Transverse colon (tissue), 4 donors: ENCODE measurements around the gene LRPPRC. TPM values are rescaled to one million over a fixed set of nuclear protein-coding genes. Genes with fewer than 3 reads are reported as not detected.

Experiments used
- DNase-seq: peaks from one replicate; pipeline ENCODE4 v3.0.0-alpha.2; 2019
- H3K27ac ChIP-seq, 4 donors: fragments of 200-600 bp; sonication (generic); 2 replicates each; pipeline ENCODE4 v1.5.1; 2016 to 2018; ENCODE audit warnings: inconsistent platforms in 4 of 4
- H3K27me3 ChIP-seq: fragments of 200-600 bp; sonication (generic); 2 replicates; pipeline ENCODE4 v1.5.1; 2017; ENCODE audit warnings: inconsistent platforms
- H3K36me3 ChIP-seq, 4 donors: fragments of 200-600 bp; sonication (generic); 2 replicates each; pipeline ENCODE4 v1.5.1; 2017 to 2019; ENCODE audit warnings: inconsistent platforms in 4 of 4
- H3K4me1 ChIP-seq, 4 donors: fragments of 200-600 bp; sonication (generic); 2 replicates each; pipeline ENCODE4 v1.5.1; 2017 to 2020; ENCODE audit warnings: inconsistent platforms in 4 of 4
- H3K4me3 ChIP-seq, 4 donors: fragments of 200-600 bp; sonication (generic); 1 replicate in 1 of 4; 2 replicates in 3 of 4; pipeline versions ENCODE4 v1.5.1 to v1.6.1; 2017 to 2019; ENCODE audit warnings: inconsistent platforms in 4 of 4
- H3K9me3 ChIP-seq, 2 donors: fragments of 200-600 bp; sonication (generic); 2 replicates each; pipeline ENCODE4 v1.5.1; 2017 to 2019; ENCODE audit warnings: inconsistent platforms in 2 of 2
- EP300 ChIP-seq: sonication (generic); formaldehyde crosslinking; IDR thresholded peaks from one replicate; pipeline ENCODE4 v1.6.1; 2017; ENCODE audit warnings: antibody characterized with exemption, low read depth
- POLR2A ChIP-seq: fragments of 450-650 bp; IDR thresholded peaks from one replicate; pipeline ENCODE4 v1.6.1; 2016; ENCODE audit warnings: antibody characterized with exemption, mild to moderate bottlenecking, moderate library complexity
- POLR2AphosphoS5 ChIP-seq, 3 donors: sonication (generic); formaldehyde crosslinking; IDR thresholded peaks; one replicate each; pipeline ENCODE4 v1.6.1; 2016; ENCODE audit warnings: antibody characterized with exemption in 3 of 3
- WGBS, 2 donors: methylation state at CpG; one replicate each; pipeline ENCODE4 v1.1.5; 2018; ENCODE audit warnings: low coverage in 1 of 2; 5-methylcytosine and 5-hydroxymethylcytosine counted together
- in situ Hi-C, 4 donors: fragments of 200-750 bp; cut with MboI; loops; one replicate each; pipeline versions ENCODE4 v1.15.0 to v1.15.1; 2017; ENCODE audit warnings: low sequenced_read_pairs in 3 of 4, low pct_ligation_motif_present in 1 of 4, low pct_unique_long_range_greater_than_20kb in 1 of 4
- intact Hi-C: fragments of 100-400 bp; cut with DNase I; formaldehyde crosslinking; loops from one replicate; pipeline ENCODE4 v1.15.1; 2023; ENCODE audit warnings: low total_unique reads
- total RNA-seq, 4 donors: library from RNA; depleted of rRNA; stranded (reverse); fragments of >200 nt; gene quantifications; one replicate each; pipeline ENCODE4 v1.1.0, GENCODE V29; 2016
- TF ChIP-seq, protein P1 (sequence below), 5 experiments: fragments of 200-600 bp in 3 of 5; fragments of 450-650 bp in 2 of 5; sonication (generic) in 3 of 5; IDR thresholded peaks; 1 replicate in 2 of 5; 2 replicates in 3 of 5; pipeline ENCODE4 v1.5.1; 2016 to 2017; ENCODE audit warnings: antibody characterized with exemption in 5 of 5, inconsistent platforms in 3 of 5, mild to moderate bottlenecking in 2 of 5, moderate library complexity in 1 of 5

The LRPPRC gene
- total RNA-seq, 4 donors from 2014 or later: 35.9 to 83.3 (median 59.7) TPM

- Histone ChIP-seq H3K27ac (no peak overlapping the region), H3K4me1 (no peaks in the 10 kb centered on the region), H3K27me3 (no peaks in the 10 kb centered on the region), H3K36me3 (peaks cover 0 to 24% (median 11%) of the 10 kb centered on the region in 4 donors), H3K4me3 (no peak overlapping the region), H3K9me3 (no peaks in the 10 kb centered on the region)
- DNase-seq: no peak
- TF ChIP-seq, protein P1, sequence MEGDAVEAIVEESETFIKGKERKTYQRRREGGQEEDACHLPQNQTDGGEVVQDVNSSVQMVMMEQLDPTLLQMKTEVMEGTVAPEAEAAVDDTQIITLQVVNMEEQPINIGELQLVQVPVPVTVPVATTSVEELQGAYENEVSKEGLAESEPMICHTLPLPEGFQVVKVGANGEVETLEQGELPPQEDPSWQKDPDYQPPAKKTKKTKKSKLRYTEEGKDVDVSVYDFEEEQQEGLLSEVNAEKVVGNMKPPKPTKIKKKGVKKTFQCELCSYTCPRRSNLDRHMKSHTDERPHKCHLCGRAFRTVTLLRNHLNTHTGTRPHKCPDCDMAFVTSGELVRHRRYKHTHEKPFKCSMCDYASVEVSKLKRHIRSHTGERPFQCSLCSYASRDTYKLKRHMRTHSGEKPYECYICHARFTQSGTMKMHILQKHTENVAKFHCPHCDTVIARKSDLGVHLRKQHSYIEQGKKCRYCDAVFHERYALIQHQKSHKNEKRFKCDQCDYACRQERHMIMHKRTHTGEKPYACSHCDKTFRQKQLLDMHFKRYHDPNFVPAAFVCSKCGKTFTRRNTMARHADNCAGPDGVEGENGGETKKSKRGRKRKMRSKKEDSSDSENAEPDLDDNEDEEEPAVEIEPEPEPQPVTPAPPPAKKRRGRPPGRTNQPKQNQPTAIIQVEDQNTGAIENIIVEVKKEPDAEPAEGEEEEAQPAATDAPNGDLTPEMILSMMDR (IDR thresholded peaks at IDR 0.05): no peak
- no peak for TF ChIP-seq POLR2AphosphoS5 (IDR thresholded peaks at IDR 0.05)
- no peak for TF ChIP-seq EP300
- TF ChIP-seq POLR2A: no peak
- in situ Hi-C loops: loop anchor here in 3 of 4 donors (25.0 kb wide), 1 partner anchor 273 kb away; no protein-coding TSS in a partner anchor
- WGBS, 2 donors: 78 to 93% methylated on average over 3 to 7 of the region's 7 CpGs
- intact Hi-C loops: no loop called here
Measured at GRCh38 chr2:43885132-43885632, 110.6 kb downstream of the LRPPRC start.

DNA sequence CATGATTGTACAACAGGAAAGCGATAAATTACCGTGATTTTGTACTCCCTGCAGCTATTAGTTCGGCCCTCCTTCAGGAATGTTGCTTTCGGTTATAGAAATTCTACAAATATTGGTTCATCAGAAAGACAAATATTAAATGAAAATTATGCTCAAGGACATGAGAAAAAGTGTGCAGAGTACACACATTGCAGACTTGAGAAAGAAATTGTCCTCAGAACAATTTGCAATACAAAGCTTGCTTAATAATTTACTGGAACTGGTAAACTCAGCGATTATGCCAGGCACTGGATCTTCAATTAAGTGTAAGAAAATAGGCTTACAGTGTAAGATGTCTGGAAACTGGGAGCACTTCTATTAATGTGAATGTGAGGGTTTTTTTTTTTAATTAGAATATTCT is 111.1 kb downstream of the LRPPRC start:
- Histone ChIP-seq H3K36me3 (peaks cover 0 to 19% (median 10%) of the 10 kb centered on the region in 4 donors), H3K9me3 (no peaks in the 10 kb centered on the region), H3K27me3 (no peaks in the 10 kb centered on the region), H3K27ac (no peak overlapping the region), H3K4me1 (no peaks in the 10 kb centered on the region), H3K4me3 (no peak overlapping the region)
- in situ Hi-C loops (loop anchor here in 3 of 4 donors (25.0 kb wide), 1 partner anchor 272 kb away; no protein-coding TSS in a partner anchor), intact Hi-C loops (no loop called here)
- whole genome bisulfite sequencing, 2 donors: 73 to 90% methylated on average over 5 of the region's 5 CpGs
- DNase-seq: no peak
- TF ChIP-seq, protein P1 (IDR thresholded peaks at IDR 0.05): no peak
- TF ChIP-seq POLR2AphosphoS5 (IDR thresholded peaks at IDR 0.05): no peak
- no peak for TF ChIP-seq EP300
- no peak for TF ChIP-seq POLR2A

- WGBS, 2 donors: 90 to 91% methylated on average over 3 to 4 of the region's 4 CpGs
- peaks cover 0 to 3% (median 1%) of the 10 kb centered on the region in 4 donors for H3K4me1 ChIP-seq
- H3K36me3 ChIP-seq: peaks cover 0 to under 1% (median 0%) of the 10 kb centered on the region in 4 donors
- TF ChIP-seq POLR2A (no peak), POLR2AphosphoS5 (IDR thresholded peaks at IDR 0.05) (no peak), EP300 (no peak)
- TF ChIP-seq, protein P1 (IDR thresholded peaks at IDR 0.05): no peak
- no peak overlapping the region for H3K27ac ChIP-seq
- H3K4me3 ChIP-seq: no peak overlapping the region
- DNase-seq: no peak
- H3K9me3 ChIP-seq: no peaks in the 10 kb centered on the region
- H3K27me3 ChIP-seq: no peaks in the 10 kb centered on the region
- in situ Hi-C loops: loop anchor here in 3 of 4 donors (25.0 kb wide), 1 partner anchor 270 kb away; no protein-coding TSS in a partner anchor
- intact Hi-C loops: no loop called here
Measured at GRCh38 chr2:43882312-43882711, 113.5 kb downstream of the LRPPRC start.

DNA sequence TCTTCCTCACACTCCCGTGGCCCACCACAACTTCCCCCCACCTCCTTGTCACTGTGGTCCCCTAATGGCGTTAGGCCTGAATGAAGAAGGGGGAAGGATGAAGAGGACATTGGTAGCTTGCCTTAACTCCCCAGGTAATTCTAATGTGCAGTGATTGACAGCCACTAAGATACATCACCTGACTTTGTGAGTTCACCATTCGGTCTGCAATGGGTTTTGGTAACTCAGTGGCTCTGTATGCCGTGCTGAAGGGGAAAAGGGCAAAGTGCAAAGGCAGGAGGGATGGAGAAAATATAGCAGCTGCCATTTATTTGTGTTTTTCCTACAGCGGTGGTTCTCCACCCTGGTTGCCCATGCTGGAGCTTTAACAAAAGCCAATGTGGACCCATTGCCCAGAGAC is 114.8 kb downstream of the LRPPRC start:
- H3K36me3 ChIP-seq: no peaks in the 10 kb centered on the region
- in situ Hi-C loops (loop anchor here in 3 of 4 donors (25.0 kb wide), 1 partner anchor 269 kb away; no protein-coding TSS in a partner anchor), intact Hi-C loops (no loop called here)
- 58 to 71% methylated on average over 2 to 5 of the region's 5 CpGs for WGBS, 2 donors
- no peak overlapping the region for H3K4me3 ChIP-seq
- H3K4me1 ChIP-seq: peaks cover 0 to 3% (median 1%) of the 10 kb centered on the region in 4 donors
- no peak for DNase-seq
- H3K27ac ChIP-seq: no peak overlapping the region
- no peaks in the 10 kb centered on the region for H3K27me3 ChIP-seq
- H3K9me3 ChIP-seq: no peaks in the 10 kb centered on the region
- TF ChIP-seq POLR2A: no peak
- TF ChIP-seq POLR2AphosphoS5 (IDR thresholded peaks at IDR 0.05): no peak
- TF ChIP-seq EP300: no peak
- TF ChIP-seq, protein P1 (IDR thresholded peaks at IDR 0.05): no peak
